GM12878 (cell line): Measurements from ENCODE around the gene SRP68. TPM values are rescaled to one million over a fixed set of nuclear protein-coding genes. Genes with fewer than 3 reads are reported as not detected.

Experiments used
- ATAC-seq: fragments of 200-7000 bp; cut with Tn5 transposase; 3 replicates; pipeline ENCODE4 v1.9.1; 2020; ENCODE audit warnings: mild to moderate bottlenecking, moderate library complexity
- BruUV-seq: library from RNA; stranded (reverse); fragments of 400-500 nt; replicated peaks from 2 replicates; lab custom pipeline; 2021; lab: Mats Ljungman, UMichigan
- CTCF ChIA-PET: fragments of 300-600 bp; sonication (Branson Sonifier 250); formaldehyde crosslinking; extraction: SDS; loops from one replicate; lab custom pipeline; 2021; ENCODE audit warnings: inconsistent platforms; lab: Yijun Ruan, JAX
- POLR2A ChIA-PET: fragments of 350-600 bp; formaldehyde crosslinking; extraction: SDS; loops from one replicate; lab custom pipeline; 2021; ENCODE audit warnings: inconsistent platforms; lab: Charles Lee
- RAD21 ChIA-PET: fragments of 300-600 bp; sonication (Branson Sonifier 250); formaldehyde crosslinking; loops from one replicate; lab custom pipeline; 2023; ENCODE audit warnings: antibody characterized with exemption; ENCODE audit not compliant: unreplicated experiment; lab: Charles Lee
- SMC1A ChIA-PET: fragments of 300-600 bp; sonication (Branson Sonifier 250); formaldehyde crosslinking; loops from one replicate; lab custom pipeline; 2023; ENCODE audit not compliant: unreplicated experiment, uncharacterized antibody; lab: Charles Lee
- DNase-seq: peaks from one replicate; pipeline ENCODE4 v3.0.0-alpha.2; 2011; ENCODE audit warnings: low read depth, low spot score
- FAIRE-seq: peaks from 3 replicates; lab custom pipeline; 2011; peaks lifted over from hg19 to GRCh38; lab: Jason Lieb, UNC
- H2AFZ ChIP-seq: 2 replicates; pipeline ENCODE4 v1.6.0; 2011; ENCODE audit warnings: low read depth, low read length, control low read depth; ENCODE audit not compliant: control insufficient read depth
- H3K27ac ChIP-seq: 2 replicates; pipeline ENCODE4 v1.5.1; 2011; ENCODE audit warnings: control low read depth; ENCODE audit not compliant: control insufficient read depth, insufficient read depth
- H3K27me3 ChIP-seq, 2 experiments: replicated peaks in 1 of 2; 2 replicates each; pipeline versions ENCODE4 v1.6.0 to v1.6.1; 2011; ENCODE audit warnings: low read length in 1 of 2; ENCODE audit not compliant: control insufficient read depth in 2 of 2, insufficient read depth in 2 of 2
- H3K36me3 ChIP-seq, 2 experiments: 2 replicates each; pipeline ENCODE4 v1.5.1; 2011; ENCODE audit warnings: low read length in 1 of 2; ENCODE audit not compliant: control insufficient read depth in 2 of 2, insufficient read depth in 2 of 2
- H3K4me1 ChIP-seq: 2 replicates; pipeline ENCODE4 v1.6.1; 2011; ENCODE audit warnings: mild to moderate bottlenecking, low read length, moderate library complexity, mixed read lengths; ENCODE audit not compliant: control insufficient read depth, insufficient read depth
- H3K4me2 ChIP-seq: 2 replicates; pipeline ENCODE4 v1.6.0; 2011; ENCODE audit warnings: control low read depth; ENCODE audit not compliant: control insufficient read depth, insufficient read depth
- H3K4me3 ChIP-seq: fragments of 200-600 bp; sonication (generic); 2 replicates; pipeline ENCODE4 v1.5.1; 2016
- H3K79me2 ChIP-seq: 2 replicates; pipeline ENCODE4 v1.6.0; 2011; ENCODE audit warnings: low read length; ENCODE audit not compliant: control insufficient read depth, insufficient read depth
- H3K9ac ChIP-seq: 2 replicates; pipeline ENCODE4 v1.8.0; 2011; ENCODE audit warnings: low read length, control low read depth, mixed read lengths; ENCODE audit not compliant: control insufficient read depth, insufficient read depth
- H3K9me3 ChIP-seq: replicated peaks from 3 replicates; pipeline ENCODE4 v1.5.1; 2011; ENCODE audit warnings: mild to moderate bottlenecking, low read length; ENCODE audit not compliant: control insufficient read depth, insufficient read depth
- H4K20me1 ChIP-seq: 2 replicates; pipeline ENCODE4 v1.6.0; 2011; ENCODE audit not compliant: control insufficient read depth, insufficient read depth
- BRCA1 ChIP-seq: IDR thresholded peaks from 2 replicates; pipeline ENCODE4 v1.6.1; 2011; ENCODE audit warnings: low read depth, low read length, improper control_type of control experiment
- CBFB ChIP-seq: IDR thresholded peaks from 2 replicates; pipeline ENCODE4 v1.6.1; 2016; ENCODE audit warnings: antibody characterized with exemption, low read depth
- CREM ChIP-seq: IDR thresholded peaks from 2 replicates; pipeline ENCODE4 v1.6.1; 2014; ENCODE audit warnings: antibody characterized with exemption, low read depth
- CTCF ChIP-seq, 3 experiments: IDR thresholded peaks in 2 of 3; conservative IDR thresholded peaks in 1 of 3; 2 replicates each; pipeline ENCODE4 v1.5.1; 2011; ENCODE audit warnings: low read depth in 3 of 3, low read length in 3 of 3, mild to moderate bottlenecking in 3 of 3, control low read depth in 2 of 3, moderate library complexity in 2 of 3, inconsistent platforms in 1 of 3, mixed read lengths in 1 of 3; ENCODE audit not compliant: control insufficient read depth in 2 of 3, insufficient read depth in 1 of 3; ENCODE audit errors: extremely low read depth in 1 of 3
- E2F4 ChIP-seq: IDR thresholded peaks from 2 replicates; pipeline ENCODE4 v1.6.1; 2012; ENCODE audit warnings: low read depth, low read length, improper control_type of control experiment
- EED ChIP-seq: sonication (generic); IDR thresholded peaks from 2 replicates; pipeline ENCODE4 v1.6.1; 2016; ENCODE audit warnings: antibody characterized with exemption, low read depth
- ESRRA ChIP-seq: IDR thresholded peaks from 2 replicates; pipeline ENCODE4 v1.6.1; 2012; ENCODE audit warnings: mild to moderate bottlenecking, low read length, improper control_type of control experiment
- LARP7 ChIP-seq: fragments of 450-650 bp; IDR thresholded peaks from 2 replicates; pipeline ENCODE4 v1.6.1; 2017; ENCODE audit warnings: mild to moderate bottlenecking
- MEF2A ChIP-seq: IDR thresholded peaks from 2 replicates; pipeline ENCODE4 v1.6.1; 2011; ENCODE audit warnings: low read depth, mild to moderate bottlenecking, low read length, moderate library complexity; ENCODE audit not compliant: insufficient read depth
- MTA3 ChIP-seq: IDR thresholded peaks from 2 replicates; pipeline ENCODE4 v1.6.1; 2012; ENCODE audit warnings: low read length, inconsistent platforms, borderline replicate concordance
- POLR2A ChIP-seq: IDR thresholded peaks from 2 replicates; pipeline ENCODE4 v1.6.1; 2011; ENCODE audit warnings: low read depth, mild to moderate bottlenecking, low read length
- RCOR1 ChIP-seq: conservative IDR thresholded peaks from 2 replicates; pipeline ENCODE4 v1.6.1; 2012; ENCODE audit warnings: low read depth, low read length, improper control_type of control experiment
- RELA ChIP-seq: fragments of 450-650 bp; IDR thresholded peaks from 2 replicates; pipeline ENCODE4 v1.8.0; 2014; ENCODE audit warnings: borderline replicate concordance; ENCODE audit not compliant: partially characterized antibody
- SUZ12 ChIP-seq: fragments of 200-600 bp; sonication (generic); IDR thresholded peaks from one replicate; pipeline ENCODE4 v1.6.1; 2018; ENCODE audit warnings: antibody characterized with exemption, mild to moderate bottlenecking; ENCODE audit not compliant: unreplicated experiment
- WRNIP1 ChIP-seq: IDR thresholded peaks from 2 replicates; pipeline ENCODE4 v1.6.1; 2011; ENCODE audit warnings: low read depth, low read length, improper control_type of control experiment, borderline replicate concordance
- YBX1 ChIP-seq: fragments of 450-650 bp; IDR thresholded peaks from 2 replicates; pipeline ENCODE4 v1.6.1; 2016; ENCODE audit warnings: antibody characterized with exemption
- ZNF274 ChIP-seq: IDR thresholded peaks from one replicate; pipeline ENCODE4 v1.8.0; 2011; ENCODE audit not compliant: insufficient read length, insufficient read depth
- WGBS: methylation state at CpG from one replicate; pipeline ENCODE4 v1.1.6; 2016; ENCODE audit warnings: low lambda C conversion rate; ENCODE audit not compliant: insufficient replicate concordance, insufficient coverage; ENCODE audit errors: missing lambda C conversion rate; 5-methylcytosine and 5-hydroxymethylcytosine counted together
- in situ Hi-C: fragments of 300-500 bp; cut with MboI; formaldehyde crosslinking; loops from 9 replicates; pipeline ENCODE4 v1.14.3; 2018; ENCODE audit warnings: mixed read lengths
- intact Hi-C: fragments of 100-400 bp; cut with micrococcal nuclease; formaldehyde crosslinking; loops from one replicate; pipeline ENCODE4 v1.14.2; 2022; ENCODE audit not compliant: unreplicated experiment
- polyA plus RNA-seq, 11 experiments: library from polyadenylated mRNA; depleted of rRNA in 4 of 11; unstranded in 6 of 11; stranded (reverse) in 5 of 11; fragments of >200 nt; fragmentation: Nextera tagmentation in 4 of 11; fragmentation: Illumina TruSeq in 1 of 11; extraction: Ambion mirVana in 4 of 11; extraction: Trizol in 1 of 11; gene quantifications; 1 replicate in 1 of 11; 2 replicates in 10 of 11; pipeline versions ENCODE4 v1.2.1 to v1.2.3, GENCODE V29; 2011 to 2016; ENCODE audit warnings: inconsistent platforms in 2 of 11, missing spikeins in 2 of 11, low read depth in 1 of 11
- total RNA-seq, 4 experiments: library from RNA; depleted of rRNA in 3 of 4; stranded (reverse); fragments of >200 nt in 3 of 4; fragmentation: Illumina TruSeq in 1 of 4; extraction: Trizol in 1 of 4; gene quantifications; 2 replicates each; pipeline versions ENCODE4 v1.2.1 to v1.2.3, GENCODE V29; 2013 to 2021
- TF ChIP-seq, protein P1 (sequence below): fragments of 450-650 bp; IDR thresholded peaks from 2 replicates; pipeline ENCODE4 v1.6.1; 2014; ENCODE audit warnings: mild to moderate bottlenecking
- TF ChIP-seq, protein P2 (sequence below): fragments of 150-350 bp; IDR thresholded peaks from 2 replicates; pipeline ENCODE4 v1.6.1; 2016; ENCODE audit warnings: low read depth, low read length

Gene SRP68
- total and polyA plus RNA-seq, 10 of the 15 experiments (the other 5 are each of a cell fraction or from before 2014, with no cell fraction given): 24.7 to 89.7 (median 62.7) TPM

DNA sequence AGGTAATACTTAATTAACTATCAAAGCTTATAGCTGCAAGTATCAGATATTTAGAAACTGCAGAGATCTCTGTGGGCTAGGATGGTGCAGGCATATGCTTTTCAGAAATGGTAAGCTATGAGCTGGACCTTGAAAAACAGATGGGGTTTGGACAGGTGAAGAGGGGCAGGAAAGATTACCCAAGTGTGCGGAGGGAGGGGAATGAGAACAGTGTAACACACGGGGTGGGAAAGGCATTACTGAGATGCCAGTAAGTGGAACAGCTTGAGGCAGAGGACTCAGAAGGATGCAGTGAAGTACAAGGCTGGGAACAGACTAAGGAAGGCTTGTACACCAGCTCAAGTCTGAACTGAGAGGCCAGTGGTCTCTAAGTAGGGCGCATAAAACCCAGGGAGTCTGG, 23.1 kb downstream of the SRP68 start (continued):
- TF ChIP-seq E2F4 (no peak), MEF2A (no peak), ESRRA (no peak), WRNIP1 (no peak), SUZ12 (no peak), CREM (no peak)
- TF ChIP-seq, protein P1, sequence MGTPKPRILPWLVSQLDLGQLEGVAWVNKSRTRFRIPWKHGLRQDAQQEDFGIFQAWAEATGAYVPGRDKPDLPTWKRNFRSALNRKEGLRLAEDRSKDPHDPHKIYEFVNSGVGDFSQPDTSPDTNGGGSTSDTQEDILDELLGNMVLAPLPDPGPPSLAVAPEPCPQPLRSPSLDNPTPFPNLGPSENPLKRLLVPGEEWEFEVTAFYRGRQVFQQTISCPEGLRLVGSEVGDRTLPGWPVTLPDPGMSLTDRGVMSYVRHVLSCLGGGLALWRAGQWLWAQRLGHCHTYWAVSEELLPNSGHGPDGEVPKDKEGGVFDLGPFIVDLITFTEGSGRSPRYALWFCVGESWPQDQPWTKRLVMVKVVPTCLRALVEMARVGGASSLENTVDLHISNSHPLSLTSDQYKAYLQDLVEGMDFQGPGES: no peak
- TF ChIP-seq, all 136 proteins: peak for 0

- peaks cover 11% of the 10 kb centered on the region for H3K4me1 ChIP-seq
- no peak overlapping the region for H3K4me3 ChIP-seq
- no TSS peak for BruUV-seq
- H3K27me3 ChIP-seq: no peaks in the 10 kb centered on the region
- in situ Hi-C loops: no loop called here
- no peaks in the 10 kb centered on the region for H3K9me3 ChIP-seq
- no peak for DNase-seq
- no peak overlapping the region for H2AFZ ChIP-seq
- ChIA-PET POLR2A (no interaction called here), RAD21 (interaction anchor here (1.1 kb wide), 1 partner anchor 231 kb away, joined by 4 read pairs; no protein-coding TSS in a partner anchor), CTCF (interaction anchor here (1.4 kb wide), 1 partner anchor 34 kb away, joined by 5 read pairs; no protein-coding TSS in a partner anchor), SMC1A (no interaction called here)
- H4K20me1 ChIP-seq: no peaks in the 10 kb centered on the region
- peaks cover 33 to 43% of the 10 kb centered on the region in 2 experiments for H3K36me3 ChIP-seq
- WGBS: 83% methylated on average over 9 of the region's 9 CpGs
- FAIRE-seq: no peak
- H3K79me2 ChIP-seq: no peaks in the 10 kb centered on the region
- no peak overlapping the region for H3K4me2 ChIP-seq
- intact Hi-C loops: no loop called here
- H3K27ac ChIP-seq: 0 out of 2 replicates have a peak overlapping the region, but pooled peaks have one; percentile 25
- no peak for ATAC-seq
- H3K9ac ChIP-seq: no peak overlapping the region
- TF ChIP-seq RELA (no peak), EED (no peak), YBX1 (no peak), LARP7 (no peak), BRCA1 (no peak), MTA3 (no peak), CTCF (IDR thresholded peaks at IDR 0.05 in 2 of 3, conservative IDR thresholded peaks at IDR 0.05 in 1 of 3; ENCODE audit: control insufficient read depth in 2 of 3, extremely low read depth in 1 of 3, insufficient read depth in 1 of 3, low read depth in 3 of 3, low read length in 3 of 3) (no peak), POLR2A (no peak), CBFB (no peak), ZNF274 (no peak), RCOR1 (no peak)
- TF ChIP-seq, protein P2, sequence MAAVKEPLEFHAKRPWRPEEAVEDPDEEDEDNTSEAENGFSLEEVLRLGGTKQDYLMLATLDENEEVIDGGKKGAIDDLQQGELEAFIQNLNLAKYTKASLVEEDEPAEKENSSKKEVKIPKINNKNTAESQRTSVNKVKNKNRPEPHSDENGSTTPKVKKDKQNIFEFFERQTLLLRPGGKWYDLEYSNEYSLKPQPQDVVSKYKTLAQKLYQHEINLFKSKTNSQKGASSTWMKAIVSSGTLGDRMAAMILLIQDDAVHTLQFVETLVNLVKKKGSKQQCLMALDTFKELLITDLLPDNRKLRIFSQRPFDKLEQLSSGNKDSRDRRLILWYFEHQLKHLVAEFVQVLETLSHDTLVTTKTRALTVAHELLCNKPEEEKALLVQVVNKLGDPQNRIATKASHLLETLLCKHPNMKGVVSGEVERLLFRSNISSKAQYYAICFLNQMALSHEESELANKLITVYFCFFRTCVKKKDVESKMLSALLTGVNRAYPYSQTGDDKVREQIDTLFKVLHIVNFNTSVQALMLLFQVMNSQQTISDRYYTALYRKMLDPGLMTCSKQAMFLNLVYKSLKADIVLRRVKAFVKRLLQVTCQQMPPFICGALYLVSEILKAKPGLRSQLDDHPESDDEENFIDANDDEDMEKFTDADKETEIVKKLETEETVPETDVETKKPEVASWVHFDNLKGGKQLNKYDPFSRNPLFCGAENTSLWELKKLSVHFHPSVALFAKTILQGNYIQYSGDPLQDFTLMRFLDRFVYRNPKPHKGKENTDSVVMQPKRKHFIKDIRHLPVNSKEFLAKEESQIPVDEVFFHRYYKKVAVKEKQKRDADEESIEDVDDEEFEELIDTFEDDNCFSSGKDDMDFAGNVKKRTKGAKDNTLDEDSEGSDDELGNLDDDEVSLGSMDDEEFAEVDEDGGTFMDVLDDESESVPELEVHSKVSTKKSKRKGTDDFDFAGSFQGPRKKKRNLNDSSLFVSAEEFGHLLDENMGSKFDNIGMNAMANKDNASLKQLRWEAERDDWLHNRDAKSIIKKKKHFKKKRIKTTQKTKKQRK: no peak
Observed at GRCh38 chr17:76048711-76049110, 23.6 kb downstream of the SRP68 start.
